H9 (cell line): ENCODE measurements around the gene BANP. TPM values are rescaled to one million over a fixed set of nuclear protein-coding genes. Genes with fewer than 3 reads are reported as not detected.

Experiments
- DNase-seq: peaks from one replicate; pipeline ENCODE4 v3.0.0-alpha.2; 2017
- H2AFZ ChIP-seq: one replicate; pipeline ENCODE4 v1.6.1; 2013; ENCODE audit warnings: mild to moderate bottlenecking, low read length, control low read depth, moderate library complexity
- H2AK5ac ChIP-seq: 2 replicates; pipeline ENCODE4 v1.6.1; 2013; ENCODE audit warnings: low read length, control low read depth, mixed read lengths; ENCODE audit not compliant: insufficient read length
- H2BK120ac ChIP-seq: one replicate; pipeline ENCODE4 v1.6.1; 2013; ENCODE audit warnings: low read depth, mild to moderate bottlenecking, low read length, control low read depth, inconsistent platforms; ENCODE audit not compliant: poor library complexity, severe bottlenecking
- H2BK12ac ChIP-seq: 2 replicates; pipeline ENCODE4 v1.6.1; 2013; ENCODE audit warnings: low read length, control low read depth, mixed read lengths, low read depth; ENCODE audit not compliant: insufficient read length
- H2BK15ac ChIP-seq: 2 replicates; pipeline ENCODE4 v1.6.1; 2013; ENCODE audit warnings: low read depth, low read length, control low read depth
- H2BK20ac ChIP-seq: one replicate; pipeline ENCODE4 v1.6.1; 2013; ENCODE audit warnings: low read depth, mild to moderate bottlenecking, low read length, control low read depth, inconsistent platforms; ENCODE audit not compliant: poor library complexity, severe bottlenecking
- H2BK5ac ChIP-seq: 2 replicates; pipeline ENCODE4 v1.6.1; 2013; ENCODE audit warnings: low read length, control low read depth, mixed read lengths; ENCODE audit not compliant: insufficient read length
- H3K14ac ChIP-seq: 2 replicates; pipeline ENCODE4 v1.6.1; 2013; ENCODE audit warnings: low read length, control low read depth; ENCODE audit not compliant: insufficient read depth
- H3K18ac ChIP-seq: 2 replicates; pipeline ENCODE4 v1.6.1; 2013; ENCODE audit warnings: low read depth, mild to moderate bottlenecking, mixed read lengths, low read length, control low read depth; ENCODE audit not compliant: insufficient read length
- H3K23ac ChIP-seq: 2 replicates; pipeline ENCODE4 v1.6.1; 2013; ENCODE audit warnings: low read length, control low read depth, mixed read lengths, low read depth; ENCODE audit not compliant: insufficient read length
- H3K23me2 ChIP-seq: 2 replicates; pipeline ENCODE4 v1.6.1; 2013; ENCODE audit warnings: low read depth, mild to moderate bottlenecking, mixed read lengths, low read length, control low read depth; ENCODE audit not compliant: insufficient read length, poor library complexity, severe bottlenecking
- H3K27ac ChIP-seq: 2 replicates; pipeline ENCODE4 v1.5.1; 2013; ENCODE audit warnings: low read length, control low read depth, mixed read lengths, low read depth; ENCODE audit not compliant: insufficient read length
- H3K27me3 ChIP-seq: 2 replicates; pipeline ENCODE4 v1.6.1; 2013; ENCODE audit warnings: low read length, control low read depth, inconsistent platforms; ENCODE audit not compliant: insufficient read depth
- H3K4ac ChIP-seq: 2 replicates; pipeline ENCODE4 v1.6.1; 2013; ENCODE audit warnings: low read depth, mild to moderate bottlenecking, control low read depth, inconsistent platforms, low read length, moderate library complexity
- H3K4me1 ChIP-seq: 2 replicates; pipeline ENCODE4 v1.6.1; 2013; ENCODE audit warnings: low read length, control low read depth, inconsistent platforms; ENCODE audit not compliant: insufficient read depth
- H3K4me2 ChIP-seq: 2 replicates; pipeline ENCODE4 v1.6.1; 2013; ENCODE audit warnings: low read length, control low read depth, mixed read lengths; ENCODE audit not compliant: insufficient read length, insufficient read depth
- H3K56ac ChIP-seq: 2 replicates; pipeline ENCODE4 v1.6.1; 2013; ENCODE audit warnings: low read depth, mild to moderate bottlenecking, mixed read lengths, low read length, control low read depth; ENCODE audit not compliant: insufficient read length
- H3K79me1 ChIP-seq: 2 replicates; pipeline ENCODE4 v1.6.1; 2013; ENCODE audit warnings: low read depth, mild to moderate bottlenecking, moderate library complexity, low read length, control low read depth, inconsistent platforms; ENCODE audit not compliant: insufficient read depth, poor library complexity, severe bottlenecking
- H3K79me2 ChIP-seq: 2 replicates; pipeline ENCODE4 v1.6.1; 2013; ENCODE audit warnings: low read length, control low read depth, inconsistent platforms; ENCODE audit not compliant: insufficient read depth
- H3K9ac ChIP-seq: 2 replicates; pipeline ENCODE4 v1.6.1; 2013; ENCODE audit warnings: low read length, control low read depth, mixed read lengths; ENCODE audit not compliant: insufficient read length; ENCODE audit errors: extremely low read depth
- H3K9me3 ChIP-seq: one replicate; pipeline ENCODE4 v1.6.1; 2013; ENCODE audit warnings: low read depth, low read length, inconsistent platforms; ENCODE audit not compliant: control insufficient read depth
- H3T11ph ChIP-seq: one replicate; pipeline ENCODE4 v1.6.1; 2013; ENCODE audit warnings: mild to moderate bottlenecking, low read length, control low read depth, inconsistent platforms
- H4K20me1 ChIP-seq: one replicate; pipeline ENCODE4 v1.6.1; 2013; ENCODE audit not compliant: control insufficient read depth, insufficient read length, insufficient read depth
- H4K5ac ChIP-seq: 2 replicates; pipeline ENCODE4 v1.6.1; 2013; ENCODE audit warnings: low read depth, mild to moderate bottlenecking, mixed read lengths, low read length, control low read depth; ENCODE audit not compliant: insufficient read length
- H4K8ac ChIP-seq: replicated peaks from 2 replicates; pipeline ENCODE4 v1.6.1; 2013; ENCODE audit warnings: low read length, control low read depth, mixed read lengths, low read depth; ENCODE audit not compliant: insufficient read length
- H4K91ac ChIP-seq: 2 replicates; pipeline ENCODE4 v1.6.1; 2013; ENCODE audit warnings: low read depth, mild to moderate bottlenecking, moderate library complexity, mixed read lengths, low read length, control low read depth; ENCODE audit not compliant: insufficient read length
- H3K27ac Mint-ChIP-seq, 3 experiments: 2 replicates in 2 of 3; 3 replicates in 1 of 3; pipeline ENCODE4 v1.8.0; 2020 to 2021; ENCODE audit warnings: mixed read lengths in 3 of 3, mild to moderate bottlenecking in 1 of 3, moderate library complexity in 1 of 3
- H3K27me3 Mint-ChIP-seq: 2 replicates; pipeline ENCODE4 v1.8.0; 2021; ENCODE audit warnings: low read depth, mild to moderate bottlenecking, moderate library complexity, mixed read lengths
- H3K36me3 Mint-ChIP-seq, 3 experiments: 2 replicates in 2 of 3; 3 replicates in 1 of 3; pipeline ENCODE4 v1.8.0; 2020 to 2021; ENCODE audit warnings: low read depth in 3 of 3, mixed read lengths in 3 of 3; ENCODE audit not compliant: insufficient read depth in 1 of 3
- H3K4me1 Mint-ChIP-seq, 2 experiments: 2 replicates each; pipeline ENCODE4 v1.8.0; 2020; ENCODE audit warnings: mixed read lengths in 2 of 2
- H3K4me3 Mint-ChIP-seq, 2 experiments: 2 replicates in 1 of 2; 3 replicates in 1 of 2; pipeline ENCODE4 v1.8.0; 2020 to 2021; ENCODE audit warnings: mild to moderate bottlenecking in 2 of 2, mixed read lengths in 2 of 2, moderate library complexity in 1 of 2
- H3K9me3 Mint-ChIP-seq, 2 experiments: 2 replicates in 1 of 2; 3 replicates in 1 of 2; pipeline ENCODE4 v1.8.0; 2020; ENCODE audit warnings: mild to moderate bottlenecking in 2 of 2, mixed read lengths in 2 of 2, moderate library complexity in 1 of 2
- WGBS: extraction: QIAGEN DNeasy Blood & Tissue Kit; methylation state at CpG from one replicate; pipeline ENCODE4 v1.1.7; 2013; ENCODE audit warnings: missing lambda C conversion rate, low lambda C conversion rate, mixed read lengths; ENCODE audit not compliant: insufficient read length; ENCODE audit errors: extremely low coverage; 5-methylcytosine and 5-hydroxymethylcytosine counted together
- total RNA-seq: library from RNA; stranded (reverse); gene quantifications from 2 replicates; pipeline ENCODE4 v1.2.1, GENCODE V29; 2021
- TF ChIP-seq, protein P1 (sequence below): fragments of 200-600 bp; sonication (generic); conservative IDR thresholded peaks from 3 replicates; pipeline ENCODE4 v1.8.0; 2021; ENCODE audit warnings: antibody characterized with exemption, mild to moderate bottlenecking

The BANP gene
- total RNA-seq, 1 experiment from 2014 or later = 24.9 TPM

DNA sequence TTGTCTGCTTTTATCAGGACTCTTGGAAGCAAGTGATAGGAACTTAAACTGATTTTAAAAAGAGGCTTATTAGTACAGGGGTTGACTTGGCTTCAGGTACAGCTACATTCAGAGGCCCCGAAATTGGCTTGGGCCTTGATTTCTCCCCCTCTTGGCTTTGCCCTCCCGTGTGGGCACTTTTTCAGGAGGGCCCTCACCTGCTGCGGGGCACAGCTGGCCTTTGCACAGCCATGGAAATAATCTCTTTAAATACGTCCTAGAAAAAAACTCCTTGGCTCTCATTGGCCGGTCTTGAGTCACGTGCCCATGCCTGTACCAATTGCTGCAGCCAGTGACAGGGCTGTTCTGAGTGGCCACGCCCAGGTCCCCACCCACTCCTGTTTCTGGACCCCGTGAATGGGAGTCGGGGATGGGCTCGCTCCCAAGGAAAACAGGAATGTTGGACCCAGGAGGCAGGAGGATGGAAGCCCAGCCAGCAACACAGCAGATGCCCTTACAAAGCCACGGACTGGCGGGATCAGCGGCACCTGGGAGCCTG lies 29.9 kb upstream of the BANP start:
- H2BK120ac ChIP-seq = no peak overlapping the region
- no peaks in the 10 kb centered on the region for H3K23me2 ChIP-seq
- H3K23ac ChIP-seq = no peak overlapping the region
- H2BK12ac ChIP-seq = no peak overlapping the region
- no peak overlapping the region for H3K4ac ChIP-seq
- H2BK5ac ChIP-seq = no peak overlapping the region
- no peak overlapping the region for H3T11ph ChIP-seq
- WGBS = no CpG with 5 or more reads among the region's 13 CpGs
- H3K79me2 ChIP-seq = no peaks in the 10 kb centered on the region
- no peak overlapping the region for H2AFZ ChIP-seq
- H3K9me3 ChIP-seq = no peaks in the 10 kb centered on the region
- peaks cover 3% of the 10 kb centered on the region for H4K20me1 ChIP-seq
- no peak overlapping the region for H3K4me3 Mint-ChIP-seq
- peaks cover 22 to 29% of the 10 kb centered on the region in 2 experiments for H3K4me1 Mint-ChIP-seq
- H3K56ac ChIP-seq = no peak overlapping the region
- no peak overlapping the region for H3K27ac ChIP-seq
- no peak overlapping the region for H4K91ac ChIP-seq
- H4K8ac ChIP-seq = no peak overlapping the region
- no peaks in the 10 kb centered on the region for H3K79me1 ChIP-seq
- no peak overlapping the region for H3K14ac ChIP-seq
- no peak overlapping the region for H2BK20ac ChIP-seq
- no peak overlapping the region for H2BK15ac ChIP-seq
- H3K18ac ChIP-seq = no peak overlapping the region
- DNase-seq = no peak
- H3K9ac ChIP-seq = no peak overlapping the region
- no peak overlapping the region for H3K27ac Mint-ChIP-seq
- H3K27me3 Mint-ChIP-seq = peaks cover 9% of the 10 kb centered on the region
- TF ChIP-seq, protein P1, sequence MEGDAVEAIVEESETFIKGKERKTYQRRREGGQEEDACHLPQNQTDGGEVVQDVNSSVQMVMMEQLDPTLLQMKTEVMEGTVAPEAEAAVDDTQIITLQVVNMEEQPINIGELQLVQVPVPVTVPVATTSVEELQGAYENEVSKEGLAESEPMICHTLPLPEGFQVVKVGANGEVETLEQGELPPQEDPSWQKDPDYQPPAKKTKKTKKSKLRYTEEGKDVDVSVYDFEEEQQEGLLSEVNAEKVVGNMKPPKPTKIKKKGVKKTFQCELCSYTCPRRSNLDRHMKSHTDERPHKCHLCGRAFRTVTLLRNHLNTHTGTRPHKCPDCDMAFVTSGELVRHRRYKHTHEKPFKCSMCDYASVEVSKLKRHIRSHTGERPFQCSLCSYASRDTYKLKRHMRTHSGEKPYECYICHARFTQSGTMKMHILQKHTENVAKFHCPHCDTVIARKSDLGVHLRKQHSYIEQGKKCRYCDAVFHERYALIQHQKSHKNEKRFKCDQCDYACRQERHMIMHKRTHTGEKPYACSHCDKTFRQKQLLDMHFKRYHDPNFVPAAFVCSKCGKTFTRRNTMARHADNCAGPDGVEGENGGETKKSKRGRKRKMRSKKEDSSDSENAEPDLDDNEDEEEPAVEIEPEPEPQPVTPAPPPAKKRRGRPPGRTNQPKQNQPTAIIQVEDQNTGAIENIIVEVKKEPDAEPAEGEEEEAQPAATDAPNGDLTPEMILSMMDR = no peak
- no peaks in the 10 kb centered on the region for H3K27me3 ChIP-seq
- H3K9me3 Mint-ChIP-seq = no peaks in the 10 kb centered on the region; a peak in 2 of 5 replicates
- no peaks in the 10 kb centered on the region; a peak in 1 of 7 replicates for H3K36me3 Mint-ChIP-seq
- no peak overlapping the region for H4K5ac ChIP-seq
- no peaks in the 10 kb centered on the region for H3K4me1 ChIP-seq
- H3K4me2 ChIP-seq = no peak overlapping the region
- no peak overlapping the region for H2AK5ac ChIP-seq
